HFF-Myc (cell line): ENCODE data around the gene IMMP2L.
A peak's percentile ranks its signal among the peaks of the same experiment; 100 is the strongest.
"Not testable (repeated sequence)": the region's sequence is repeated elsewhere in the genome, so short reads cannot be mapped to it uniquely, and the experiment has no call there.

ENCODE experiments used
- DNase-seq: peaks from one replicate; pipeline ENCODE4 v3.0.0-alpha.2; 2011; ENCODE audit warnings: low read depth; ENCODE audit errors: extremely low read depth
- H3K4me3 ChIP-seq: replicated peaks from 2 replicates; pipeline ENCODE4 v1.5.1; 2011; ENCODE audit warnings: low read depth, mild to moderate bottlenecking, control low read depth, low read length
- CTCF ChIP-seq: IDR thresholded peaks from 2 replicates; pipeline ENCODE4 v1.5.1; 2012; ENCODE audit warnings: mild to moderate bottlenecking, low read depth, low read length, control low read depth; ENCODE audit errors: missing control alignments

Gene IMMP2L

GRCh38 chr7:110669410-110669809 is 892.9 kb downstream of the IMMP2L start:
- no peak for TF ChIP-seq CTCF
- H3K4me3 ChIP-seq, result no peak overlapping the region

GRCh38 chr7:110664803-110665202 is 897.5 kb downstream of the IMMP2L start:
- TF ChIP-seq CTCF, result no peak
- H3K4me3 ChIP-seq, result no peak overlapping the region
- DNase-seq, result peak; percentile 2

More at GRCh38 chr7:110669410-110669809, 892.9 kb downstream of the IMMP2L start:
- no peak for DNase-seq

DNA sequence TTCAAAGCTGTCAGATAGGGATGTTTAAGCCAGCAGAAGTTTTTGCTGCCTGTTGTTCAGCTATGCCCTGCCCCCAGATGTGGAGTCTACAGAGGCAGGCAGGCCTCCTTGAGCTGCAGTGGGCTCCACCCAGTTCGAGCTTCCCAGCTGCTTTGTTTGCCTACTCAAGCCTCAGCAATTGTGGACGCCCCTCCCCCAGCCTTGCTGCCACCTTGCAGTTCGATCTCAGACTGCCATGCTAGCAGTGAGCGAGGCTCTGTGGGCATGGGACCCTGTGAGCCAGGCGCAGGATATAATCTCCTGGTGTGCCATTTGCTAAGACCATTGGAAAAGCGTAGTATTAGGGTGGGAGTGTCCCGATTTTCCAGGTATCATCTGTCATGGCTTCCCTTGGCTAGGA is 901.7 kb downstream of the IMMP2L start:
- not testable (repeated sequence) for H3K4me3 ChIP-seq, DNase-seq

GRCh38 chr7:110650328-110650727 is 912.0 kb downstream of the IMMP2L start:
- DNase-seq, result no peak
- no peak for TF ChIP-seq CTCF
- H3K4me3 ChIP-seq, result no peak overlapping the region

DNA sequence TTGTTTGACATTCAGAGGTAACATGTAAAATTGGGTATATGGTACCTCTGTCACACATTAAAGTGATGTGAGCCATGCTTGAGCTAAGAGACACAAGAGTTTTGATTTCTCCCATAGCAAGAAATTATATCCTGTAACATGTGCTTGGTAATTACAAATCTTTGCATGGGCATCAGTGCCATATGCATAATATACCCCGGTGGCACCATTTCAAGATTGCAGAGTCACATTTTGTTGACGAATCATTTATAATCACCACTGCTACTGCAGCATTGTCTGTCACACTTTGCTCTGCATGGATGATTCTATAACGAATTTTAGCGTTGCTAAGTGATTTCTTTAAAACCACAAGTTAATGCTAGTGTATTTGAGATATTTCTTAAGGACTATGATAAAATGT is 915.0 kb downstream of the IMMP2L start:
- no peak overlapping the region for H3K4me3 ChIP-seq
- DNase-seq, result no peak
- no peak for TF ChIP-seq CTCF

DNA sequence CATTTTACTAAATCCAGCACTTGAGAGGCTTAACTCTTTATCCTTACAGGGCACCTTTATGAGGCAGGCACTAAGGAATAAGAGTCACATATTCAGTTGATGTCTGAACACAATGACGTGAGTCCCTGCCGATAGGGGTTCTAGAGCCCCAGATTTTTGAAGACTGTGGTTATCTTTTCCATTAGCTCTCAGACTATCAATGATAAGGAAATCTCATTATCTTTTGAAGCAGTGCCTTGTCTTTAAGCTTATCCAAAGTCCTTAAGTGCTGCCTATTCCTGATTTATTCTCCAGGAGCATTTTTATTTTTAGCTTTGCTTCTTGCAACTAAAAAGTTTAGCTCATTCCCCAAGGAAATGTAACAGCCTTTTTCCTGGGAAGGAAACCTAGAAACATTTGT is 915.5 kb downstream of the IMMP2L start:
- DNase-seq, result no peak
- no peak for TF ChIP-seq CTCF
- H3K4me3 ChIP-seq, result no peak overlapping the region

DNA sequence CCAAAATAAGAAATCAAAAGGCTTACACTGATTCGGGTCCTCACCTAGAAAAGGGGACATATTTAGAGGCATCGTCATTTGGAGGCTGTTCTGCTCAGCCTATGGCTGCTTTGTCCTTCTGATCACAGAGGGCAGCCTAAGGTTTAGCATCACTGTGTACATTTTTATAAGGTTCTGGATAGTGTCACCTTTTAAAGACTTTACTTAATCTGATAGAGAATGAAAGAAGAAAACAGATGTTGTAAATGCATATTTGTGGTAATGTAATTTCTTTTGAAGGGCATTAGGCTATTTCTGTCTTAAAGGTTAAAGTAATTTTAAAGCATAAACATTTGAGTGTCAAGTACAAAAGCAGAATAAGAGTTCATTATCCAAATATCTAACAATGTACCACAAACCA is 916.7 kb downstream of the IMMP2L start:
- no peak for TF ChIP-seq CTCF
- no peak overlapping the region for H3K4me3 ChIP-seq
- no peak for DNase-seq

DNA sequence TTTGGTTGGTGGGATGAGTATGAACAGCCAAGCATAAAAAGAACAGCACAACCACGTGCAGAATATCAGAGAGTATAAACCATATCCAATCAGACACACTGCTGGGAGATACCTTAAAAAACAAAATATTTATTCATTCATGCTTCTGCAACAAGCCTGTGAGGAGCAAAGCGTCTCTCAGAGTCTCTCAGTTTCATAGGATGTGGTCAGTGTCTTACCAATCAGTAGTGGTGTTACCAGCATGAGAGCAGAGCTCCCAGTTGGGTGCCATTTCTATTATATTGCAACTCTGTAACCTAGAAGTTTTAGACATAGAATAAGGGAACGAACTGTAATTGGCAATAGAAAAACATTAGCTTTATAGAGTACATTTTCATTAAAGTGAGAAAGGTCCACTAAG is 917.2 kb downstream of the IMMP2L start:
- no peak overlapping the region for H3K4me3 ChIP-seq
- no peak for DNase-seq
- no peak for TF ChIP-seq CTCF
